Neutrophil (primary cell): ENCODE measurements around the gene DNAJB9.

ENCODE experiments used
- H3K27ac ChIP-seq: fragments of 200-600 bp; sonication (generic); 2 replicates; pipeline ENCODE4 v1.5.1; 2016; ENCODE audit warnings: mild to moderate bottlenecking, moderate library complexity
- H3K27me3 ChIP-seq: fragments of 200-600 bp; sonication (generic); 2 replicates; pipeline ENCODE4 v1.6.0; 2016; ENCODE audit warnings: mild to moderate bottlenecking
- H3K36me3 ChIP-seq: fragments of 200-600 bp; sonication (generic); 2 replicates; pipeline ENCODE4 v1.5.1; 2017
- H3K4me1 ChIP-seq, 2 experiments: fragments of 200-600 bp in 1 of 2; sonication (generic) in 1 of 2; 1 replicate in 1 of 2; 2 replicates in 1 of 2; pipeline versions ENCODE4 v1.5.1 to v1.6.1; 2013 to 2016; ENCODE audit warnings: low read depth in 1 of 2, low read length in 1 of 2, mild to moderate bottlenecking in 1 of 2, moderate library complexity in 1 of 2; ENCODE audit not compliant: control insufficient read depth in 1 of 2, insufficient read depth in 1 of 2
- H3K4me3 ChIP-seq, 2 experiments: fragments of 200-600 bp in 1 of 2; sonication (generic) in 1 of 2; 1 replicate in 1 of 2; 2 replicates in 1 of 2; pipeline ENCODE4 v1.5.1; 2013 to 2016; ENCODE audit warnings: low read depth in 1 of 2, low read length in 1 of 2, mild to moderate bottlenecking in 1 of 2, moderate library complexity in 1 of 2
- H3K9me3 ChIP-seq: fragments of 200-600 bp; sonication (generic); 2 replicates; pipeline ENCODE4 v1.5.1; 2016
- CTCF ChIP-seq: fragments of 200-600 bp; sonication (generic); IDR thresholded peaks from 2 replicates; pipeline ENCODE4 v1.5.1; 2016; ENCODE audit warnings: antibody characterized with exemption

The DNAJB9 gene

GRCh38 chr7:108613147-108613948 is 43.7 kb downstream of the DNAJB9 start:
- no peak for TF ChIP-seq CTCF
- Histone ChIP-seq H3K27me3 (no peaks in the 10 kb centered on the region), H3K36me3 (no peaks in the 10 kb centered on the region), H3K9me3 (no peaks in the 10 kb centered on the region), H3K4me3 (no peak overlapping the region), H3K27ac (no peak overlapping the region), H3K4me1 (no peaks in the 10 kb centered on the region)

GRCh38 chr7:108613949-108614381 is 44.3 kb downstream of the DNAJB9 start:
- Histone ChIP-seq H3K36me3 (no peaks in the 10 kb centered on the region), H3K9me3 (no peaks in the 10 kb centered on the region), H3K27ac (no peak overlapping the region), H3K4me3 (no peak overlapping the region), H3K27me3 (no peaks in the 10 kb centered on the region), H3K4me1 (no peaks in the 10 kb centered on the region)
- TF ChIP-seq CTCF = no peak

- Histone ChIP-seq H3K9me3 (no peaks in the 10 kb centered on the region), H3K4me1 (no peaks in the 10 kb centered on the region), H3K27ac (no peak overlapping the region), H3K27me3 (no peaks in the 10 kb centered on the region), H3K4me3 (no peak overlapping the region), H3K36me3 (no peaks in the 10 kb centered on the region)
- TF ChIP-seq CTCF = no peak
Measured at GRCh38 chr7:108614896-108615295, 45.2 kb downstream of the DNAJB9 start.

GRCh38 chr7:108618056-108618455 is 48.4 kb downstream of the DNAJB9 start:
- H3K9me3 ChIP-seq = no peaks in the 10 kb centered on the region
- TF ChIP-seq CTCF = no peak
- no peaks in the 10 kb centered on the region for H3K4me1 ChIP-seq
- H3K36me3 ChIP-seq = no peaks in the 10 kb centered on the region
- H3K27me3 ChIP-seq = no peaks in the 10 kb centered on the region
- no peak overlapping the region for H3K4me3 ChIP-seq
- no peak overlapping the region for H3K27ac ChIP-seq

- Histone ChIP-seq H3K27me3 (no peaks in the 10 kb centered on the region), H3K4me3 (no peak overlapping the region), H3K9me3 (no peaks in the 10 kb centered on the region), H3K27ac (no peak overlapping the region), H3K36me3 (no peaks in the 10 kb centered on the region), H3K4me1 (no peaks in the 10 kb centered on the region)
- no peak for TF ChIP-seq CTCF
Measured at GRCh38 chr7:108623220-108623619, 53.5 kb downstream of the DNAJB9 start.
